Endodermal cell (in vitro differentiated cells): Measurements from ENCODE around the gene ZDHHC17. TPM values are rescaled to one million over a fixed set of nuclear protein-coding genes. Genes with fewer than 3 reads are reported as not detected.
A peak's percentile ranks its signal among the peaks of the same experiment; 100 is the strongest.

Source experiments
- DNase-seq: peaks from one replicate; pipeline ENCODE4 v3.0.0-alpha.2; 2017
- H3K27ac ChIP-seq: 2 replicates; pipeline ENCODE4 v1.5.1; 2013; ENCODE audit warnings: mild to moderate bottlenecking, low read depth, low read length, moderate library complexity
- H3K27me3 ChIP-seq: 2 replicates; pipeline ENCODE4 v1.6.1; 2013; ENCODE audit warnings: mild to moderate bottlenecking, low read length, moderate library complexity; ENCODE audit not compliant: insufficient read depth, control insufficient read depth, poor library complexity, severe bottlenecking
- H3K36me3 ChIP-seq: 2 replicates; pipeline ENCODE4 v1.7.0; 2013; ENCODE audit warnings: mild to moderate bottlenecking, low read length, moderate library complexity; ENCODE audit not compliant: control insufficient read depth, insufficient read depth
- H3K4me1 ChIP-seq: one replicate; pipeline ENCODE4 v1.7.0; 2013; ENCODE audit warnings: low read length; ENCODE audit not compliant: control insufficient read depth, insufficient read depth
- H3K4me3 ChIP-seq: 2 replicates; pipeline ENCODE4 v1.5.1; 2013; ENCODE audit warnings: mild to moderate bottlenecking, low read length, moderate library complexity
- H3K9ac ChIP-seq: 2 replicates; pipeline ENCODE4 v1.6.1; 2013; ENCODE audit warnings: mild to moderate bottlenecking, low read length, moderate library complexity; ENCODE audit not compliant: poor library complexity, severe bottlenecking; ENCODE audit errors: extremely low read depth
- H3K9me3 ChIP-seq: 2 replicates; pipeline ENCODE4 v1.6.1; 2013; ENCODE audit warnings: mild to moderate bottlenecking, low read length, moderate library complexity; ENCODE audit not compliant: control insufficient read depth
- H3K27ac Mint-ChIP-seq: 2 replicates; pipeline ENCODE4 v1.8.0; 2020; ENCODE audit warnings: mixed read lengths
- H3K27me3 Mint-ChIP-seq: 2 replicates; pipeline ENCODE4 v1.8.0; 2021; ENCODE audit warnings: mild to moderate bottlenecking, mixed read lengths; ENCODE audit not compliant: insufficient read depth
- H3K36me3 Mint-ChIP-seq: 2 replicates; pipeline ENCODE4 v1.8.0; 2020; ENCODE audit warnings: low read depth, mixed read lengths
- H3K4me1 Mint-ChIP-seq: 2 replicates; pipeline ENCODE4 v1.8.0; 2020; ENCODE audit warnings: mixed read lengths
- H3K4me3 Mint-ChIP-seq: 2 replicates; pipeline ENCODE4 v1.8.0; 2020; ENCODE audit warnings: mild to moderate bottlenecking, moderate library complexity, mixed read lengths
- H3K9me3 Mint-ChIP-seq: 2 replicates; pipeline ENCODE4 v1.8.0; 2020; ENCODE audit warnings: mild to moderate bottlenecking, mixed read lengths
- CTCF ChIP-seq: fragments of 200-600 bp; sonication (generic); conservative IDR thresholded peaks from 2 replicates; pipeline ENCODE4 v1.5.0; 2021; ENCODE audit warnings: antibody characterized with exemption, mild to moderate bottlenecking
- WGBS, 2 experiments: methylation state at CpG; one replicate each; pipeline versions ENCODE4 v1.1.5 to v1.1.7; 2013; ENCODE audit warnings: missing lambda C conversion rate in 2 of 2, mixed read lengths in 1 of 2; ENCODE audit not compliant: insufficient coverage in 1 of 2, insufficient read length in 1 of 2; 5-methylcytosine and 5-hydroxymethylcytosine counted together
- total RNA-seq, 2 donors: library from RNA; stranded (reverse); fragmentation: NEBNext Ultra II Directional in 1 of 2; extraction: Animal tissue kit (Norgen Biotek cat#: 25700) in 1 of 2; gene quantifications; 2 replicates in 1 of 2; 3 replicates in 1 of 2; pipeline ENCODE4 v1.2.1, GENCODE V29; 2021

Gene ZDHHC17
- total RNA-seq, 2 donors from 2014 or later: 37.9 to 40.0 TPM

- TF ChIP-seq CTCF: no peak
- H3K27ac Mint-ChIP-seq: no peak overlapping the region
- H3K4me1 ChIP-seq: no peaks in the 10 kb centered on the region
- H3K27me3 ChIP-seq: no peaks in the 10 kb centered on the region
- peaks cover 16% of the 10 kb centered on the region for H3K9me3 Mint-ChIP-seq
- no peak overlapping the region for H3K9ac ChIP-seq
- DNase-seq: no peak
- 60 to 76% methylated on average over 1 to 8 of the region's 8 CpGs for WGBS, 2 experiments
- no peak overlapping the region for H3K4me3 Mint-ChIP-seq
- peaks cover 10% of the 10 kb centered on the region for H3K9me3 ChIP-seq
- H3K4me1 Mint-ChIP-seq: no peaks in the 10 kb centered on the region
- no peak overlapping the region for H3K27ac ChIP-seq
- H3K27me3 Mint-ChIP-seq: no peaks in the 10 kb centered on the region
- H3K36me3 Mint-ChIP-seq: no peaks in the 10 kb centered on the region
- H3K4me3 ChIP-seq: no peak overlapping the region
- no peaks in the 10 kb centered on the region for H3K36me3 ChIP-seq
These were observed 126.5 kb downstream of the ZDHHC17 start for GRCh38 chr12:76890151-76891143.

DNA sequence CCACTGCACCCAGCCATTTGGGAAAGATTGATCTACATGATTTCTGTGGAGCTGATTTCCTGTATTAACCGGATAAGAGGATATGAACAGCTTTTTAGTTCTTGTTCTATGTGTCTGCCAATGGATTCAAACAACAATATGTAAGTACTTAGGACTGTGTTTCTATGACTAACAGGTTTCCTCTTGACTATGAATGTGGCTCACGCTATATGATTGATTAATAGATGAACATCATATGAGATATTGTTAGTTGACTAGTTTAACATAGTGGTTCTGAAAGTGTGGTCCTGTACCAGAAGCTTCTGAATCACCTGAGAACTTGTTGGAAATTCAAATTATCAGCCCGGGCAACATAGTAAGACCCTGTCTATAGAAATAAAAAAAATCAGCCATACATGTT is 127.7 kb downstream of the ZDHHC17 start:
- no peaks in the 10 kb centered on the region for H3K4me1 ChIP-seq
- H3K9ac ChIP-seq: no peak overlapping the region
- H3K9me3 Mint-ChIP-seq: peaks cover 17% of the 10 kb centered on the region
- H3K27ac ChIP-seq: no peak overlapping the region
- H3K36me3 ChIP-seq: no peaks in the 10 kb centered on the region
- H3K4me3 ChIP-seq: no peak overlapping the region
- H3K27ac Mint-ChIP-seq: no peak overlapping the region
- H3K27me3 Mint-ChIP-seq: no peaks in the 10 kb centered on the region
- no peaks in the 10 kb centered on the region for H3K27me3 ChIP-seq
- no peak for TF ChIP-seq CTCF
- no peak for DNase-seq
- no peaks in the 10 kb centered on the region for H3K36me3 Mint-ChIP-seq
- no peak overlapping the region for H3K4me3 Mint-ChIP-seq
- WGBS, 2 experiments: 94 to 100% methylated on average over 2 to 3 of the region's 3 CpGs
- peaks cover under 1% of the 10 kb centered on the region for H3K4me1 Mint-ChIP-seq
- H3K9me3 ChIP-seq: peaks cover 10% of the 10 kb centered on the region

DNA sequence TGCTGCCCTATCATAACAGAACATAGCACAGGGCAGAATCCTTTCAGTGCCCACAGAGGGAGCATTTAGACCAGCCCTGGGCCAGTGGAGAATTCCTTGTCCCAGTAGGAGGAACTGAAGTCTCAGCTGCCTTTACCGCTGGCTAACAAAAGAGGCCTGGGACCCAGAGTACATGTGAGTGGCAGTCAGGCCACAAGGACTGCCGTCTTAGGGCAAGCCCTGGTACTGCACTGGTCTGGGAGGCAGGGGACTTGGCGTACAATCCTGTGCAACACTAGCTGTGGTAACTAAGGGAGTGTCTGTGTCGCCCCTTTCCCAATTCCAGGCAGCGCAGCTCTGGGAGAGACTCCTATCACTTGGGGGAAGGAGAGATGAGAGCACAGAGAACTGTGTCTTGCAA is 131.9 kb downstream of the ZDHHC17 start:
- TF ChIP-seq CTCF: no peak
- Histone ChIP-seq H3K27ac (no peak overlapping the region), H3K36me3 (no peaks in the 10 kb centered on the region), H3K27me3 (no peaks in the 10 kb centered on the region), H3K9me3 (peaks cover 10% of the 10 kb centered on the region), H3K9ac (no peak overlapping the region), H3K4me1 (no peaks in the 10 kb centered on the region), H3K4me3 (no peak overlapping the region)
- peak; percentile 51 for DNase-seq
- 93 to 96% methylated on average over 2 to 5 of the region's 5 CpGs for WGBS, 2 experiments
- Mint-ChIP-seq H3K9me3 (peaks cover 19% of the 10 kb centered on the region), H3K4me3 (no peak overlapping the region), H3K36me3 (no peaks in the 10 kb centered on the region), H3K27ac (no peak overlapping the region), H3K4me1 (peaks cover 2% of the 10 kb centered on the region), H3K27me3 (no peaks in the 10 kb centered on the region)
